IMR-90 (cell line): ENCODE data around the gene PCCA. TPM values are rescaled to one million over a fixed set of nuclear protein-coding genes. Genes with fewer than 3 reads are reported as not detected.

Experiments used
- ATAC-seq: fragments of 200-7000 bp; cut with Tn5 transposase; 2 replicates; pipeline ENCODE4 v1.9.1; 2020; ENCODE audit warnings: low read depth, mild to moderate bottlenecking, moderate library complexity
- BruUV-seq: library from RNA; stranded (reverse); fragments of 400-500 nt; replicated peaks from 2 replicates; lab custom pipeline; 2021; lab: Mats Ljungman, UMichigan
- CTCF ChIA-PET: fragments of 300-600 bp; formaldehyde crosslinking; extraction: SDS; loops from one replicate; lab custom pipeline; 2021; ENCODE audit warnings: antibody characterized with exemption; lab: Yijun Ruan, JAX
- POLR2A ChIA-PET: fragments of 300-600 bp; sonication (Branson Sonifier 250); formaldehyde crosslinking; loops from one replicate; lab custom pipeline; 2022; ENCODE audit warnings: antibody characterized with exemption; ENCODE audit not compliant: unreplicated experiment; lab: Charles Lee
- DNase-seq: peaks from one replicate; pipeline ENCODE4 v3.0.0; 2013
- H2AFZ ChIP-seq: replicated peaks from 2 replicates; pipeline ENCODE3; 2013; ENCODE audit warnings: low read length, mild to moderate bottlenecking; ENCODE audit not compliant: poor library complexity
- H2AK5ac ChIP-seq: 2 replicates; pipeline ENCODE4 v1.6.1; 2013; ENCODE audit warnings: low read depth, low read length, inconsistent platforms
- H2AK9ac ChIP-seq: replicated peaks from 2 replicates; pipeline ENCODE3; 2013; ENCODE audit warnings: mild to moderate bottlenecking, low read depth, low read length, moderate library complexity; ENCODE audit not compliant: poor library complexity
- H2BK120ac ChIP-seq: 2 replicates; pipeline ENCODE4 v1.6.1; 2013; ENCODE audit warnings: low read depth, low read length, inconsistent platforms
- H2BK15ac ChIP-seq: 3 replicates; pipeline ENCODE4 v1.6.1; 2013; ENCODE audit warnings: low read depth, low read length, inconsistent platforms
- H2BK20ac ChIP-seq: 2 replicates; pipeline ENCODE4 v1.6.1; 2013; ENCODE audit warnings: low read depth, mild to moderate bottlenecking, inconsistent platforms, low read length, moderate library complexity
- H2BK5ac ChIP-seq: 2 replicates; pipeline ENCODE4 v1.6.1; 2013; ENCODE audit warnings: mild to moderate bottlenecking, low read depth, low read length, inconsistent platforms; ENCODE audit not compliant: poor library complexity, severe bottlenecking
- H3K14ac ChIP-seq: replicated peaks from 2 replicates; pipeline ENCODE4 v1.6.1; 2013; ENCODE audit warnings: low read depth, low read length, inconsistent platforms
- H3K18ac ChIP-seq: 2 replicates; pipeline ENCODE4 v1.6.1; 2013; ENCODE audit warnings: low read depth, low read length, control low read depth
- H3K23ac ChIP-seq: 2 replicates; pipeline ENCODE4 v1.6.1; 2013; ENCODE audit warnings: low read depth, low read length, inconsistent platforms
- H3K27ac ChIP-seq: 2 replicates; pipeline ENCODE4 v1.5.1; 2013; ENCODE audit warnings: mild to moderate bottlenecking, control low read depth, low read length; ENCODE audit not compliant: insufficient read depth
- H3K27me3 ChIP-seq: 2 replicates; pipeline ENCODE4 v1.6.1; 2013; ENCODE audit warnings: low read length; ENCODE audit not compliant: control insufficient read depth, insufficient read depth
- H3K36me3 ChIP-seq: 2 replicates; pipeline ENCODE4 v1.6.1; 2013; ENCODE audit warnings: low read length, mixed read lengths; ENCODE audit not compliant: control insufficient read depth, insufficient read depth
- H3K4ac ChIP-seq: 2 replicates; pipeline ENCODE4 v1.6.1; 2013; ENCODE audit warnings: low read depth, low read length, inconsistent platforms
- H3K4me1 ChIP-seq: 2 replicates; pipeline ENCODE4 v1.6.1; 2013; ENCODE audit warnings: low read length, mixed read lengths; ENCODE audit not compliant: control insufficient read depth, insufficient read depth
- H3K4me2 ChIP-seq: 2 replicates; pipeline ENCODE4 v1.6.1; 2013; ENCODE audit warnings: low read depth, mild to moderate bottlenecking, control low read depth, low read length, moderate library complexity
- H3K4me3 ChIP-seq: 2 replicates; pipeline ENCODE4 v1.5.1; 2013; ENCODE audit warnings: low read depth, mild to moderate bottlenecking, control low read depth, low read length, moderate library complexity; ENCODE audit not compliant: insufficient read depth
- H3K56ac ChIP-seq: 2 replicates; pipeline ENCODE4 v1.6.1; 2013; ENCODE audit warnings: low read length, inconsistent platforms; ENCODE audit not compliant: insufficient read depth; ENCODE audit errors: extremely low read depth
- H3K79me1 ChIP-seq, 2 experiments: 2 replicates each; pipeline ENCODE4 v1.6.1; 2013; ENCODE audit warnings: low read length in 2 of 2, inconsistent platforms in 1 of 2, low read depth in 1 of 2
- H3K9ac ChIP-seq: 2 replicates; pipeline ENCODE4 v1.6.1; 2013; ENCODE audit warnings: low read depth, low read length, control low read depth
- H3K9me1 ChIP-seq: 2 replicates; pipeline ENCODE4 v1.6.1; 2013; ENCODE audit warnings: low read length, inconsistent platforms; ENCODE audit not compliant: insufficient read depth
- H3K9me3 ChIP-seq: 2 replicates; pipeline ENCODE4 v1.6.1; 2013; ENCODE audit warnings: low read length; ENCODE audit not compliant: control insufficient read depth, insufficient read depth
- H4K20me1 ChIP-seq: 2 replicates; pipeline ENCODE4 v1.6.1; 2013; ENCODE audit warnings: low read length, inconsistent platforms; ENCODE audit not compliant: insufficient read depth
- H4K5ac ChIP-seq: 2 replicates; pipeline ENCODE4 v1.6.1; 2013; ENCODE audit warnings: mild to moderate bottlenecking, low read depth, low read length, control low read depth
- H4K8ac ChIP-seq, 2 experiments: 2 replicates each; pipeline ENCODE4 v1.6.1; 2013; ENCODE audit warnings: low read depth in 2 of 2, low read length in 2 of 2, control low read depth in 1 of 2, inconsistent platforms in 1 of 2
- H4K91ac ChIP-seq: 2 replicates; pipeline ENCODE4 v1.6.1; 2013; ENCODE audit warnings: low read depth, low read length, inconsistent platforms; ENCODE audit not compliant: insufficient read depth
- BHLHE40 ChIP-seq: fragments of 150-350 bp; IDR thresholded peaks from 2 replicates; pipeline ENCODE4 v1.6.1; 2016; ENCODE audit warnings: mild to moderate bottlenecking, low read depth, low read length
- CEBPB ChIP-seq: IDR thresholded peaks from 2 replicates; pipeline ENCODE4 v1.6.1; 2012; ENCODE audit warnings: low read depth, low read length, improper control_type of control experiment
- CTCF ChIP-seq: conservative IDR thresholded peaks from 2 replicates; pipeline ENCODE4 v1.5.1; 2012; ENCODE audit warnings: mild to moderate bottlenecking, low read depth, low read length, improper control_type of control experiment
- FOS ChIP-seq: fragments of 150-350 bp; IDR thresholded peaks from 2 replicates; pipeline ENCODE4 v1.6.1; 2016; ENCODE audit warnings: low read depth, low read length
- MAZ ChIP-seq: IDR thresholded peaks from 2 replicates; pipeline ENCODE4 v1.6.1; 2012; ENCODE audit warnings: low read depth, mild to moderate bottlenecking, low read length, improper control_type of control experiment, moderate library complexity, borderline replicate concordance
- MXI1 ChIP-seq: IDR thresholded peaks from 2 replicates; pipeline ENCODE4 v1.6.1; 2012; ENCODE audit warnings: low read depth, mild to moderate bottlenecking, low read length, moderate library complexity, borderline replicate concordance
- POLR2A ChIP-seq: IDR thresholded peaks from 2 replicates; pipeline ENCODE4 v1.6.1; 2012; ENCODE audit warnings: mild to moderate bottlenecking, low read depth, low read length
- RAD21 ChIP-seq: IDR thresholded peaks from 2 replicates; pipeline ENCODE4 v1.6.1; 2012; ENCODE audit warnings: low read length, improper control_type of control experiment
- RCOR1 ChIP-seq: IDR thresholded peaks from 2 replicates; pipeline ENCODE4 v1.6.1; 2012; ENCODE audit warnings: mild to moderate bottlenecking, low read length, improper control_type of control experiment; ENCODE audit not compliant: insufficient replicate concordance
- RFX5 ChIP-seq: IDR thresholded peaks from 2 replicates; pipeline ENCODE4 v1.8.0; 2012; ENCODE audit warnings: low read depth, mild to moderate bottlenecking, low read length, moderate library complexity
- SMC3 ChIP-seq: fragments of 150-350 bp; IDR thresholded peaks from 2 replicates; pipeline ENCODE4 v1.6.1; 2016; ENCODE audit warnings: low read depth, mild to moderate bottlenecking, antibody characterized with exemption, low read length, moderate library complexity
- WGBS, 2 experiments: methylation state at CpG; one replicate each; pipeline versions ENCODE4 v1.1.5 to v1.1.7; 2013; ENCODE audit warnings: missing lambda C conversion rate in 2 of 2; ENCODE audit not compliant: insufficient read length in 1 of 2; ENCODE audit errors: extremely low coverage in 2 of 2; 5-methylcytosine and 5-hydroxymethylcytosine counted together
- dilution Hi-C: fragments of 300-500 bp; cut with HindIII; formaldehyde crosslinking; loops from one replicate; pipeline ENCODE4 v1.14.3; 2018; ENCODE audit warnings: low sequenced_read_pairs; ENCODE audit not compliant: unreplicated experiment
- in situ Hi-C: fragments of 300-500 bp; cut with MboI; formaldehyde crosslinking; loops from 3 replicates; pipeline ENCODE4 v1.14.3; 2019; ENCODE audit warnings: low sequenced_read_pairs, inconsistent platforms, mixed read lengths
- intact Hi-C: fragments of 100-400 bp; cut with micrococcal nuclease; formaldehyde crosslinking; loops from 2 replicates; pipeline ENCODE4 v1.10.0; 2022
- polyA plus RNA-seq, 3 experiments: library from polyadenylated mRNA; depleted of rRNA; stranded (reverse); fragments of >200 nt; gene quantifications; 2 replicates each; pipeline ENCODE4 v1.2.3, GENCODE V29; 2012; ENCODE audit warnings: low replicate concordance in 1 of 3
- total RNA-seq: library from RNA; depleted of rRNA; stranded (reverse); fragments of >200 nt; gene quantifications from 2 replicates; pipeline ENCODE4 v1.2.3, GENCODE V29; 2012

The PCCA gene
- total and polyA plus RNA-seq, 2 of the 4 experiments (the other 2 are of a cell fraction): 7.6 to 24.0 TPM

GRCh38 chr13:100364591-100364990 is 275.7 kb downstream of the PCCA start:
- H3K23ac ChIP-seq: no peak overlapping the region
- H3K4ac ChIP-seq: no peak overlapping the region
- no peak overlapping the region for H3K27ac ChIP-seq
- DNase-seq (no peak), ATAC-seq (no peak)
- in situ Hi-C loops (no loop called here), dilution Hi-C loops (no loop called here), intact Hi-C loops (no loop called here)
- peaks cover 8% of the 10 kb centered on the region for H3K4me1 ChIP-seq
- TF ChIP-seq SMC3 (no peak), BHLHE40 (no peak), POLR2A (no peak), FOS (no peak), RFX5 (no peak), RCOR1 (no peak), CEBPB (no peak), RAD21 (no peak), MXI1 (no peak), CTCF (no peak), MAZ (no peak)
- H4K8ac ChIP-seq: no peak overlapping the region
- 0 out of 2 replicates have a peak overlapping the region, but pooled peaks have one; percentile 8 for H2AK5ac ChIP-seq
- no peak overlapping the region for H3K14ac ChIP-seq
- peaks cover 0 to 10% of the 10 kb centered on the region in 2 experiments; a peak in 1 of 4 replicates for H3K79me1 ChIP-seq
- no peak overlapping the region for H3K9ac ChIP-seq
- H3K56ac ChIP-seq: no peak overlapping the region
- H4K91ac ChIP-seq: no peak overlapping the region
- CTCF ChIA-PET: no interaction called here
- H2AK9ac ChIP-seq: no peak overlapping the region
- H3K27me3 ChIP-seq: no peaks in the 10 kb centered on the region
- H3K9me3 ChIP-seq: no peaks in the 10 kb centered on the region
- no peak overlapping the region for H4K5ac ChIP-seq
- peaks cover 7% of the 10 kb centered on the region for H3K9me1 ChIP-seq
- no peaks in the 10 kb centered on the region for H4K20me1 ChIP-seq
- no TSS peak for BruUV-seq
- no CpG with 5 or more reads among the region's 4 CpGs for WGBS, 2 experiments
- POLR2A ChIA-PET: no interaction called here
- H2BK120ac ChIP-seq: no peak overlapping the region
- no peak overlapping the region for H2AFZ ChIP-seq
- H2BK20ac ChIP-seq: no peak overlapping the region
- no peak overlapping the region for H2BK15ac ChIP-seq
- no peaks in the 10 kb centered on the region for H3K36me3 ChIP-seq
- H3K4me2 ChIP-seq: no peak overlapping the region
- H3K18ac ChIP-seq: no peak overlapping the region; the same call in 1 of the 2 replicates
- H3K4me3 ChIP-seq: no peak overlapping the region
- H2BK5ac ChIP-seq: no peak overlapping the region
